NCI-H2227 treated with DMSO at 0.1 percent for 48 hours (cell line): ENCODE data around the gene BCL2.

ENCODE experiments used
- DNase-seq: peaks from one replicate; lab custom pipeline; 2025; lab: John Stamatoyannopoulos, UW

Gene BCL2

GRCh38 chr18:63106727-63107126 is 212.8 kb downstream of the BCL2 start:
- DNase-seq = no peak

- DNase-seq = no peak
Observed at GRCh38 chr18:63105636-63106316, 213.8 kb downstream of the BCL2 start.

DNA sequence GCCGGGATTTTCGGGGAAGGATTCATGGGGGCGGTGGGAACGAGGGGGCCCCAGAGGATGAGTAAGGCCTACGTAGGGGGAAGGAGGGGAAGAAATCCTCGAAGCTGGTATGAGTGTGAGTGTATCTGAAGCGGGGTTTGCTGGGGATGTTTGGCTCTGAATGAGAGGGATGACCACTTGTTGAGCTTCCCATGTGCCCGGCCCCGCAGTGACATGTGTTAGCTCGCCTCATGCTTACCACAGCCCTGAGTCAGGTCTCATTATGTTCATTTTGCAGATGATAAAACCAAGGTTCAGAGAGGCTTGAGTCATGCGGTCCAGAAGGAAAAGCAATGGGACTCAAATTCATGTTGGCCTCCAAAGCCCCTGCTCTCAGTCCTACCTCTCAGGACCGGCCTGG is 214.7 kb downstream of the BCL2 start:
- no peak for DNase-seq

GRCh38 chr18:63102941-63103744 is 216.4 kb downstream of the BCL2 start:
- DNase-seq = no peak

DNA sequence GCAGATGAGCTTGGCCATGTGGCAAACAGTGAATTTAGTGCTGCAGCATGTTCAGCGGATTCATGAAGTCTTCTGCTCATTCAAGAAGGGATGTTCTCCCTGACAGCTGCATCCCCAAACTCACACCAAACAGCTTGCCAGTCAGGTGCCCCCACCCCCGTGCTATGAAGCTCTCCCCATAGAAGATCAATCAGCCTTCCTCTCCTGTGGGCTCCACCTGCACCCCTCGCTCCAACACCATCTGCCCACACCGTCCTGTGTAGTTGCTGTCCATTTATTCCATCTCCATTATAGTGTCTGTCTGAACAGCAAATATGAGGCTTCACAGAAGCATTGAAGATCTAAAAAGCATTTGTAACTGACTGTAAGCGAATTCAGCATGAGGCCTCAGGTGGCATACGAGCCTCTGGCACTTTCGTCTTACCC is 218.9 kb downstream of the BCL2 start:
- DNase-seq = no peak

- no peak for DNase-seq
Observed at GRCh38 chr18:63099848-63100629, 219.5 kb downstream of the BCL2 start.

GRCh38 chr18:63099091-63099840 is 220.3 kb downstream of the BCL2 start:
- DNase-seq = no peak

DNA sequence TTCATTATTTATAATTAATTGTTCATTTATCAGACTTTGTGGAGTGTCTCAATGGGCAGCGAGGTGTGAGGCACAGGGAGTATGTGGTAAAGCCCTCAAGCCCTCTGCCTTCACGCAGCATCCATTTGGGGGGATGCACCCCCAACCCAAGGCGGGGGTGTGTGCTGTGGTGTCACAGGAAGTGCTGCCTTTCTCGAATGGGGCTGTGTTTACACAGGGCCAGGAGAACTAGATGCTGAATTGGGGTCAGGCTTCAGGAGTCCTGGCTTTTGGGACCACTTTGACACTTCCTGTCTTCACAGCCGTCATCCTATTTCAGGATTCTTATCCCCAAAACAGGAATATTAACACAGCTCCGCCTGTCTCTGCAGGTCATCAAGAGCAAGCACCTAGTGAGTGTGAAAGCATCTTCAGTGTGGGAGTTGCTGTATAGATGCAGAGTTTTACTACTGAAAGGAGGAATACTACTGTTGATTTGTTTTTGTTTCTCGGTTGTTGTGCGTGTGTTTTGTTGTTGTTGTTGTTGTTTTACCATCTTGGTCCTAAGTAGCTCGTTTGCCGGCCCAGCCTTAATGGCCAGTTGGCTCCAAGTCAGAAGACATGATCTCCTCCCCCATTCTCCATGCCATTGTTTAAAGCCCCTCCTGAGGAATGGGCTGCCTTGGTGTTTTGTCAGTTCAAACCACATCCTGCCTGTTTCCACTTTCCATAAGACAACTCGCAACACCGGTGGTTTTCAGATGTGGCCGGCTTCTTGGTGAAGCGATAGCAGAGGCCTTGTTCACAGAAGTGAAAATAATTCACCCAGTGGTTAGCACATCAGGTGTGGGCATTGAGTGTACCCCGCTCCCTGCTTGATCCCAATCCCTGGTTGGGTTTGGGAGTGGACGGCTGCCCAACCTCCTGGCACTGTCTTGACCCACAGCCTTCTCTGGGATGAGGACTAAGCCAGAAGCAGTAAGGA is 221.3 kb downstream of the BCL2 start:
- no peak for DNase-seq

DNA sequence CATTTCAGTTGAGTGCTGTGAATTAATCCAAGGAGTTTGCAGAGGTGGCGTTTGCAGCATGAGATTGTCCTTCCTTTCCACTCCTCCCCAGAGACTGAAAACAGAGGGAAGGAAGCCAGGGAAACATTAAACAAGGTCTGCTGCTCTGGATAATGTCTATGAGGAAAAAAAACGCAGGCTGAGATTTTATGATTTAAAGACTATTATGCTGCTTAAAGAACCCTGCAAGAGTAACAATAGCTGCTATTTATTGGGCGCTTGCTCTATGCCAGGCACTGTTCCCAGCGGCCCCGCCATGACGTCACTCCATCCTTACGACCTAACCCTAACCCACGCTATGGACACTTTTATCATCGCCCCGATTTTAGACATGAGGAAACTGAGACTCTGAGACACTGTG is 222.4 kb downstream of the BCL2 start:
- DNase-seq = no peak

DNA sequence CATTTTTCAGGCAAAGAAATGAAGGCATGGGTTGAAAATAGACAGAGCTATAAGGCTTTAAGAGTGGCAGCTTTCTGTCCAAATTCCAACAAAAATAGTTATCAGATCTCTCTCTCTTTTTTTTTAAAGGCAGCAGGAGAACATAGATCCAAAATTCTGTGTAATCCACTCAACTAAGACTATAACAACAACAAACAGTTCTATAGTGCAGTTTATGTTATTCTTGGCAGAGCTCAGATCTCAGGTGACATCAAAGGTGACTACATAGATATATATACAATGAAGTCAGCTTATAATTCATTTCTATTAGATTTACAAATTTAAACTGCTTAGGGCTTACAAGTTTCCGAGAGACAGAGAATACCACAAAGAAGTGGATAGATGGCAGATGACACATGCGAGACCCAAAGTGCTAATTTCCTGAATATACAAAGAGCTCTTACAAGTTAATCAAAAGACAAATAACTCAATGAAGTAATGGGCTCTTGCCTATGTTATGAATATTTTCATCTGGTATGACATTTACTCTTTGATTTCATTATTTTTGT is 223.2 kb downstream of the BCL2 start:
- DNase-seq = no peak

- no peak for DNase-seq
Observed at GRCh38 chr18:63095768-63096167, 223.8 kb downstream of the BCL2 start.

- no peak for DNase-seq
Observed at GRCh38 chr18:63091671-63092364, 227.8 kb downstream of the BCL2 start.

- DNase-seq = peak; percentile 25
Observed at GRCh38 chr18:63090334-63090733, 229.2 kb downstream of the BCL2 start.

GRCh38 chr18:63089041-63089440 is 230.5 kb downstream of the BCL2 start:
- no peak for DNase-seq

DNA sequence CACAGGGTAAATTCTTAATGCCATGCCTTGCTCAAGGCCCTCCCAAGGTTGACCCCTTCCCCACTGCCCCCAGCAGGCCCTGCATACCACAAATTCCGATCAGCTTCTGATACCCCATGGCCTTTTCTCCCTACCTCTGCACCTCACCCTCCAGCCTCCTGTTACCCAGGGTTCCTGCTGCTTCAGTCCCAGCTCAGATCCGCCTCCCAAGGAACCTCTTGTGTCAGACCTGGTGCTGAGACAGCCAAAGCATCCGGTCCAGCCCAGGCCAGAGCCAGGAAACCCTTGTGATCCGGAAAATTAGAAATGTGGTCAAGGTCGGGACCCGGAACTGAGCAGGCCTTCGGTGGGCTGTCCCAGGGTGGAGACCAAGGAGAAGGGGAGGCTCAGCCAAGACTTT is 231.3 kb downstream of the BCL2 start:
- no peak for DNase-seq

GRCh38 chr18:63087421-63088230 is 231.9 kb downstream of the BCL2 start:
- no peak for DNase-seq

DNA sequence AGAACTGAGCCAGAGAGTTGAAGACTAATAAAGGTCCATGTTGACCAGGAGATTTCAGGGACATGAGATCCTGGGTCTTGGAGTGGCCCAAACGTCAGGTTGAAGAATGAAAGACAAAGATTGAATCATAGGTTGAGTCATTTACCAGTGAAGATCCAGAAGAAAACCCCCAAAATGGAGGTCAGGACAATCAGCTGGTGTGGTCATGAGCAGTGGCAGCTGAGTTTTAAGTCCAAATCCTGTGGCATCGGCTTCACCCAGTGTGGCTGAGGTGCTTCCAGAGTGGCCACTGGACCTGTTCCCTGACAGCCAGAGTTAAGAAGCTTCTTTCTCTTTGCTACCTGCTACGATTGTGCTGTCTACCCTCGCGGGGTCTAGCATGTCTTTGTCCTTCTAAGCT is 234.0 kb downstream of the BCL2 start:
- DNase-seq = no peak

GRCh38 chr18:63084219-63084618 is 235.3 kb downstream of the BCL2 start:
- DNase-seq = no peak

GRCh38 chr18:63083555-63083954 is 236.0 kb downstream of the BCL2 start:
- DNase-seq = no peak
